ENCODE results near the gene S100B. TPM values are rescaled to one million over a fixed set of nuclear protein-coding genes. Genes with fewer than 3 reads are reported as not detected.
"Not testable (repeated sequence)": the region's sequence is repeated elsewhere in the genome, so short reads cannot be mapped to it uniquely, and the experiment has no call there.

Gene S100B
- total RNA-seq, 1 experiment from 2014 or later: not detected

DNA sequence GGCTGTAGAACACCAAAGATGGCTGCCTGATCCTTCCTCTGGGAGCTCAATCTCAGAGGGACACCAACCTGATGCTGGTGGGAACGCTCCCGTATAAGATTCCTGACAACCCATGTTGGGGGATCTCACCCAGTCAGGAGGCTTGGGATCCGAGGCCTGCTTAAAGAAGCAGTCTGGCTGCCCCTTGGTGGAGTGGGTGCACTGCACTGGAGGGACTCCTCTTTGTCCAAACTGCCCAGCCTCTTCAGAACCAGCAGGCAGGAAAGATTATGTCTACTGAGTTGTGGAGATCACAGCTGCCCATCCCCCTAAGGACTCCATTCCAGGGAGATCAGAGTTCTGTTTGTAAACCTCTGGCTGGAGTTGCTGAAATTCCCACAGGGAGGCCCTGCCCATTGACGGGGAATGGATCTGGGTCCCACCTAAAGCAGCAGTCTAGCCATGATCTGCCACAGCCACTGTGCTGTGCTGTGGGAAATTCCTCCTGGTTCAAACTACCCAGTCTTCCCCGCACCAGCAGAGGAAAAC is 23.0 kb downstream of the S100B start:
- Histone ChIP-seq H3K79me2 (ENCODE audit: insufficient read depth, low read length) (no peaks in the 10 kb centered on the region), H3K9me2 (ENCODE audit: insufficient read depth) (no peaks in the 10 kb centered on the region), H3K36me3 (ENCODE audit: control insufficient read depth in 1 of 2, insufficient read depth in 2 of 2, low read length in 2 of 2) (no peaks in the 10 kb centered on the region), H3K4me3 (replicated peaks in 1 of 2; ENCODE audit: low read depth in 1 of 2, low read length in 2 of 2) (no peak overlapping the region), H3K4me1 (ENCODE audit: control insufficient read depth in 1 of 2, insufficient read depth in 2 of 2, low read length in 2 of 2) (no peaks in the 10 kb centered on the region), H3K4me2 (ENCODE audit: low read length) (no peak overlapping the region), H2AFZ (ENCODE audit: low read depth, low read length, poor library complexity, severe bottlenecking) (no peak overlapping the region), H3K27me3 (ENCODE audit: insufficient read depth, low read length) (no peaks in the 10 kb centered on the region), H4K20me1 (ENCODE audit: insufficient read depth) (no peaks in the 10 kb centered on the region), H3K9me3 (ENCODE audit: control insufficient read depth in 1 of 2, insufficient read depth in 1 of 2, low read depth in 1 of 2, low read length in 2 of 2) (no peaks in the 10 kb centered on the region; a peak in 1 of 4 replicates), H3K27ac (ENCODE audit: low read depth, low read length) (no peak overlapping the region), H3K9ac (ENCODE audit: low read length) (no peak overlapping the region)
- TF ChIP-seq EGR1 (IDR thresholded peaks at IDR 0.05; ENCODE audit: low read depth) (no peak), CEBPB (IDR thresholded peaks at IDR 0.05; ENCODE audit: low read depth) (no peak), TCF7L2 (IDR thresholded peaks at IDR 0.05; ENCODE audit: borderline replicate concordance, extremely low read depth, insufficient read depth, insufficient read length) (no peak), ATF3 (IDR thresholded peaks at IDR 0.05) (no peak), YY1 (IDR thresholded peaks at IDR 0.05; ENCODE audit: extremely low read depth, insufficient replicate concordance, low read depth, low read length) (no peak), POLR2A (IDR thresholded peaks at IDR 0.05; ENCODE audit: borderline replicate concordance, extremely low read depth, insufficient read depth, insufficient read length) (no peak)
- TF ChIP-seq, protein P1, sequence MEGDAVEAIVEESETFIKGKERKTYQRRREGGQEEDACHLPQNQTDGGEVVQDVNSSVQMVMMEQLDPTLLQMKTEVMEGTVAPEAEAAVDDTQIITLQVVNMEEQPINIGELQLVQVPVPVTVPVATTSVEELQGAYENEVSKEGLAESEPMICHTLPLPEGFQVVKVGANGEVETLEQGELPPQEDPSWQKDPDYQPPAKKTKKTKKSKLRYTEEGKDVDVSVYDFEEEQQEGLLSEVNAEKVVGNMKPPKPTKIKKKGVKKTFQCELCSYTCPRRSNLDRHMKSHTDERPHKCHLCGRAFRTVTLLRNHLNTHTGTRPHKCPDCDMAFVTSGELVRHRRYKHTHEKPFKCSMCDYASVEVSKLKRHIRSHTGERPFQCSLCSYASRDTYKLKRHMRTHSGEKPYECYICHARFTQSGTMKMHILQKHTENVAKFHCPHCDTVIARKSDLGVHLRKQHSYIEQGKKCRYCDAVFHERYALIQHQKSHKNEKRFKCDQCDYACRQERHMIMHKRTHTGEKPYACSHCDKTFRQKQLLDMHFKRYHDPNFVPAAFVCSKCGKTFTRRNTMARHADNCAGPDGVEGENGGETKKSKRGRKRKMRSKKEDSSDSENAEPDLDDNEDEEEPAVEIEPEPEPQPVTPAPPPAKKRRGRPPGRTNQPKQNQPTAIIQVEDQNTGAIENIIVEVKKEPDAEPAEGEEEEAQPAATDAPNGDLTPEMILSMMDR (IDR thresholded peaks at IDR 0.05 in 2 of 3, conservative IDR thresholded peaks at IDR 0.05 in 1 of 3; ENCODE audit: borderline replicate concordance in 1 of 3, insufficient read depth in 1 of 3, low read depth in 2 of 3, low read length in 2 of 3): no peak
- intact Hi-C loops (cut with micrococcal nuclease): no loop called here
- no peak for ATAC-seq
- RAD21 ChIA-PET (ENCODE audit: low non-redundant PET in 1 of 2, low total read pairs in 2 of 2, uncharacterized antibody in 2 of 2, unreplicated experiment in 2 of 2): no interaction called here
- no TSS peak for BruUV-seq (replicated peaks)
- POLR2A ChIA-PET: no interaction called here
- CTCF ChIA-PET: no interaction called here
- no peak for DNase-seq (ENCODE audit: low read depth, low spot score)

DNA sequence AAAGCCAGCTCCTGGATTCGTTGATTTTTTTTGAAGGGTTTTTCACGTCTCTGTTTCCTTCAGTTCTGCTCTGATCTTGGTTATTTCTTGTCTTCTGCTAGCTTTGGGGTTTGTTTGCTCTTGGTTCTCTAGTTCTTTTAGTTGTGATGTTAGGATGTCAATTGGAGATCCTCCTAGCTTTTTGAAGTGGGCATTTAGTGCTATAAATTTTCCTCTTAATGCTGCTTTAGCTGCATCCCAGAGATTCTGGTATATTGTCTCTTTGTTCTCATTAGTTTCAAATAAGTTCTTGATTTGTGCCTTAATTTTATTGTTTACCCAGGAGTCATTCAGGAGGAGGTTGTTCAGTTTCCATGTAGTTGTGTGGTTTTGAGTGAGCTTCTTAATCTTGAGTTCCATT is 25.5 kb downstream of the S100B start:
- BruUV-seq (replicated peaks); CTCF ChIA-PET; H2AFZ ChIP-seq (ENCODE audit: low read depth, low read length, poor library complexity, severe bottlenecking); ATAC-seq; H3K27me3 ChIP-seq (ENCODE audit: insufficient read depth, low read length); RAD21 ChIA-PET (ENCODE audit: low non-redundant PET in 1 of 2, low total read pairs in 2 of 2, uncharacterized antibody in 2 of 2, unreplicated experiment in 2 of 2); H4K20me1 ChIP-seq (ENCODE audit: insufficient read depth); H3K9ac ChIP-seq (ENCODE audit: low read length); H3K79me2 ChIP-seq (ENCODE audit: insufficient read depth, low read length); H3K36me3 ChIP-seq (ENCODE audit: control insufficient read depth in 1 of 2, insufficient read depth in 2 of 2, low read length in 2 of 2); H3K9me3 ChIP-seq (ENCODE audit: control insufficient read depth in 1 of 2, insufficient read depth in 1 of 2, low read depth in 1 of 2, low read length in 2 of 2); H3K4me3 ChIP-seq (replicated peaks in 1 of 2; ENCODE audit: low read depth in 1 of 2, low read length in 2 of 2); DNase-seq (ENCODE audit: low read depth, low spot score); POLR2A ChIA-PET; H3K4me2 ChIP-seq (ENCODE audit: low read length); H3K4me1 ChIP-seq (ENCODE audit: control insufficient read depth in 1 of 2, insufficient read depth in 2 of 2, low read length in 2 of 2); intact Hi-C loops (cut with micrococcal nuclease); H3K27ac ChIP-seq (ENCODE audit: low read depth, low read length); H3K9me2 ChIP-seq (ENCODE audit: insufficient read depth): not testable (repeated sequence)

GRCh38 chr21:46577786-46578185 is 27.1 kb downstream of the S100B start:
- H3K27ac ChIP-seq (ENCODE audit: low read depth, low read length); H4K20me1 ChIP-seq (ENCODE audit: insufficient read depth); H3K79me2 ChIP-seq (ENCODE audit: insufficient read depth, low read length); H3K4me3 ChIP-seq (replicated peaks in 1 of 2; ENCODE audit: low read depth in 1 of 2, low read length in 2 of 2); H3K36me3 ChIP-seq (ENCODE audit: control insufficient read depth in 1 of 2, insufficient read depth in 2 of 2, low read length in 2 of 2); BruUV-seq (replicated peaks); H2AFZ ChIP-seq (ENCODE audit: low read depth, low read length, poor library complexity, severe bottlenecking); ATAC-seq; RAD21 ChIA-PET (ENCODE audit: low non-redundant PET in 1 of 2, low total read pairs in 2 of 2, uncharacterized antibody in 2 of 2, unreplicated experiment in 2 of 2); H3K9ac ChIP-seq (ENCODE audit: low read length); POLR2A ChIA-PET; DNase-seq (ENCODE audit: low read depth, low spot score); H3K9me2 ChIP-seq (ENCODE audit: insufficient read depth); H3K27me3 ChIP-seq (ENCODE audit: insufficient read depth, low read length); intact Hi-C loops (cut with micrococcal nuclease); CTCF ChIA-PET; H3K4me1 ChIP-seq (ENCODE audit: control insufficient read depth in 1 of 2, insufficient read depth in 2 of 2, low read length in 2 of 2); H3K4me2 ChIP-seq (ENCODE audit: low read length); H3K9me3 ChIP-seq (ENCODE audit: control insufficient read depth in 1 of 2, insufficient read depth in 1 of 2, low read depth in 1 of 2, low read length in 2 of 2): not testable (repeated sequence)
